ENCODE measurements around the gene ADM5.

The ADM5 gene
- 0 to 0.33 (median 0.08) reads per million in 17 experiments for total RNA-seq

DNA sequence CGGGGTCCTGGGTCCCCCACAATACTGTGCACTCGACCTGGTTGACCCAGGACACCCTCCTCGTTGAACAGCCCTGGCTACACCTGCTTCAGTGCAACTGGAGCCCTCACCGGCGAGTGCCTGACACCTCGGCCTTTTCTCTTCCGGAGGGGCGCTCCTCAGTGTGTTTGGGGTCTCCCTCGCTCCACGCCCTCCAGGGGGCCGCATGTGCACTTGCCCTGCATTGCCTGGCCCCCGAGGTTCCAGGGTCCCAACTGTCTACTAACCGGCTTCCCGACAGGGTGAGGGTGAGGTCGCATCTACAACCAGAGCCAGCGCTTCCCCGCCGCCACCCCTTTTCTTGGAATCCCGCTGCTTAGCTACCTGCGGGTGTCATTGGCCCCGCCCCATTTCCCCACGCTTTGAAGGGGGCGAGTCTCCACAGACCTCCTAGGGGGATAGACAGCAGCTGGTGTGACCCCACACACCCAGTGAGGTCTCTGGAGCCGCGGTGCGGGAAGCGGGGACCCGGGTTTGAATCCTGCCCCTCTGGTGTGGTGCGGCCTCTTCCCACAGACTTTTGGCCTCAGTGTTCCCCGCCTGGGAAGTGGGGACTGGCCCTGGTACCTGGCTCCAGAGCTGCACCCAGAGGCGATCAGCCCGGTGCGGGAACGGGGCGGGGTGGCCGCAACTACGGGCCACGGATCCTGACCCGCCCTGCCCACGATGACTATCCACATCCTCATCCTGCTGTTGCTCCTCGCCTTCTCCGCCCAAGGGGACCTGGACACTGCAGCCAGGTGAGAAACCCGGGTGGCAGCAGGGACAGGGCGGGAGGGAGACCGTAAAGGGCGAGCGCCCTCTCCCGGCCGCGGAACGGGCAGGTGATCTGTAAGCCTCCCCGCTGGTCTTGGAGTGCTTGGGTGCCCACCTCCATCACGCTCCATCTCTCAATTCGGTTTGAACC is at the start of gene ADM5:
TSS of gene ADM5 (plus strand) at position 462 of the 946 bp plus-strand sequence. CDS start at position 706, 244 bp downstream.
- DNase-seq: no peak

DNA sequence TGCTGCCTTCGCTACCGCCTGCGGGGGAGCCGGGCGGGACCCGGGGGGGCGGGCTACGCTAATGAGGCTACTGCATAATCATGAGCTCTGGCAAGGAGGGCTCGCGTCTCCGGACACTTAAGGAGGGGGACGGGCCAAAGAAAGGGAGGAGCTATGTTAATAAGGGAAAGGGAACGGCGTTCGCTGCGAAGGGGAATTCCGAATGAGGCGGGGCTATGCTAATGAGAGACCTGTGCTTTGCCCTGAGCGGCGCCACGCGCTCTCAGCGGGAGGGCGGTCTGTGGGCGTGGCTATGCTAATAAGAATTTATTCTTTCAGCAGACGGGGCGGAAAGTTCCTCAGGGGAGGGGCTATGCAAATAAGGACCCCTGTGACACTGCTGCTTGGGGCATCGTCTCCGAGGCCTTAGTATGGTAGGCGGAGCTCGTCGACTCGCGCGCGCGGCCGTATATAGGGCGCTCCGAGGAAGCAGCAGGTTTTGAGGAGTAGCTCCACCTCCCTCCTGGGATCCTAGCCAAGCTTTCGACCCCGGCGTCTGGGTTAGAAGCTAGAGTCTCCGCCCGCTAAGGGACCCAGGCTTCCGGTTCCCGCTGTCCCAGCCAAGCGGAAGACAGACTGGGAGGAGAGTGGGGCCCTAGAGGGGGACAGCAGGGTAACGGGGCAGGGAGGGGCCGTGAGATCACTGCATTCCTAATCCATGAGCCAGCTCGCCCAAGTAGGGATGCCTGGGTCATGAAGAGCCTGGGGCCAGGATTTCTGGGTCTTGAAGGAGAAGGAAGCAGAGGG is 49.1 kb upstream of the ADM5 start, which contains the start of gene RRAS:
TSS of gene RRAS (minus strand) at position 31 of the 786 bp plus-strand sequence. CDS start 45 bp downstream, outside the sequence.
- peak; percentile 100 for DNase-seq

DNA sequence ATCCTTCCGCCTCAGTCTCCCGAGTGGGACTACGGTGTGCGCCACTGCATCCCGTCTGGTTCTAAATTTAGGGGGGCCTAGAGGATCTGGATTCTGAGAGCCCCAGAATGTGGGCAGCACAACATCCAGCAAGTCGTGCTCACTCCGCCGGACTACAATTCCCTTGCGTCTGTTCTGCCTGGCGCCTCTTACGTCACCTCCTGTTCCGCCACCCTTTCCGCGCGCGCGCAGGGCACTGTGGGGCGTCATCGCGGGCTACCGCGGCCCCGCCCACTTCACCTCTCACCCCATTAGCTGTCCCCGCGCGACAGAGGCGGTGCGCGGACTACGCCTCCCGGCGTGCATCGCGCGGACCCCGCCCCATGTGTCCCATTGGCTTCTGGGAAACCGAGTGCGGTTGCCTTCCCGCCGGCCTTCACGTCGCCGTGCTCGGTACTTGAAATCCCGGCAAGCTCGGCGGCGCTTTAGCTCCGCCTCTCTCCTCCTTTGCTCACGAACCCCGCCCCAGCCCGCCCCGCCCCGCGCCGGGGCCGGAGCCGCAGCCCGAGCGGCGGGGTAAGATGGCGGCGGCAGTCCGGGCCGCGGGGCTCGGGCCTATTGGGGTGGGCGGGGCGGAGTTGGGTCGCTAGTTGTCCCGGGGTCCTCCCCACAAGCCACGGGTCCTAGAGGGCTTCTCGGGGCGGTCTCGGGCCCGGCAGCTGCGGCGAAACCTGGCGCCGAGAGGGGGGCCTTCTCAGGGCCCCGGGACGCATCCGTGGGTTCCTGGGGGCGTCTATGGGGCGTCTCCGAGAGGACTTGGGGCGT is 47.5 kb upstream of the ADM5 start, which contains the start of gene SCAF1:
TSS of gene SCAF1 (plus strand) at position 522 of the 804 bp plus-strand sequence. CDS start 2,818 bp downstream, outside the sequence.
- peak; percentile 100 for DNase-seq

- no peak for DNase-seq
These were observed 46.8 kb upstream of the ADM5 start for GRCh38 chr19:49642492-49643035.

GRCh38 chr19:49643466-49643865 is 45.9 kb upstream of the ADM5 start:
- DNase-seq: peak in 2 of 4 experiments; percentile 16 to 28

DNA sequence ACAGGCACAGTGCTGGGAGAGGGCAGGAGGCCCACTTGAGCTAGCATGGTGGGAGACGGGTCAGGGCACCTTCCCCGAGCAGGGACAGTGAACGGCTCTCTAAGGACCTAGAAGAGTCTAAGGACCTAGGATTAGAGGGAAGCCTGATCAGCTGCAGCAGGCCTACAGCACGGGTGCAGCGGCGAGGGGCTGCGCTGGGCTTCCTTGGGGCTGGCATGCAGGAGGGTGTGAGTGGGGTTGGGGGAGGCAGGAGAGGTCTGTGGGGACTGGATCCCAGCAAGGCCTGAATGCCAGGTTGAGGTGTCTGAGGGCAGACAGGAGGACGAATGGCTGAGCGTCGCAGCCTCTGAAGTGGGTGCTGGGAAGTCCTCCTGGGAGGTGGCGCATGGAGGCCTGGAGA is 43.8 kb upstream of the ADM5 start:
- no peak for DNase-seq

GRCh38 chr19:49645995-49646394 is 43.4 kb upstream of the ADM5 start:
- no peak for DNase-seq

GRCh38 chr19:49646586-49646985 is 42.8 kb upstream of the ADM5 start:
- no peak for DNase-seq

DNA sequence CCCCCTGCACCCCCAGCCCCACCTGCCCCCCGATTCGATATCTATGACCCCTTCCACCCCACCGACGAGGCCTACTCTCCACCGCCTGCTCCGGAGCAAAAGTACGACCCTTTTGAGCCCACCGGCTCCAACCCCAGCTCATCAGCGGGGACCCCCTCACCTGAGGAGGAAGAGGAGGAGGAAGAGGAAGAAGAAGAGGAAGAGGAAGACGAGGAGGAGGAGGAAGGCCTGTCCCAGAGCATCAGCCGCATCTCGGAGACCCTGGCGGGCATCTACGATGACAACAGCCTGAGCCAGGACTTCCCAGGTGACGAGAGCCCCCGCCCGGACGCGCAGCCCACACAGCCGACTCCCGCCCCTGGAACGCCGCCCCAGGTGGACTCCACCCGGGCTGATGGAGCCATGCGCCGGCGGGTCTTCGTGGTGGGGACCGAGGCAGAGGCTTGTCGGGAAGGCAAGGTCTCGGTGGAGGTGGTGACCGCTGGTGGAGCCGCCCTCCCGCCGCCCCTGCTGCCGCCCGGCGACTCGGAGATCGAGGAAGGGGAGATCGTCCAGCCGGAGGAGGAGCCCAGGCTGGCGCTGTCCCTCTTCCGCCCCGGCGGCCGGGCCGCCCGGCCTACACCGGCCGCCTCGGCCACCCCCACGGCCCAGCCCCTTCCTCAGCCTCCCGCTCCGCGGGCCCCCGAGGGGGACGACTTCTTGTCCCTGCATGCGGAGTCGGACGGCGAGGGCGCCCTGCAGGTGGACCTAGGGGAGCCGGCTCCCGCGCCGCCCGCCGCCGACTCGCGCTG is 38.2 kb upstream of the ADM5 start:
- DNase-seq: no peak

DNA sequence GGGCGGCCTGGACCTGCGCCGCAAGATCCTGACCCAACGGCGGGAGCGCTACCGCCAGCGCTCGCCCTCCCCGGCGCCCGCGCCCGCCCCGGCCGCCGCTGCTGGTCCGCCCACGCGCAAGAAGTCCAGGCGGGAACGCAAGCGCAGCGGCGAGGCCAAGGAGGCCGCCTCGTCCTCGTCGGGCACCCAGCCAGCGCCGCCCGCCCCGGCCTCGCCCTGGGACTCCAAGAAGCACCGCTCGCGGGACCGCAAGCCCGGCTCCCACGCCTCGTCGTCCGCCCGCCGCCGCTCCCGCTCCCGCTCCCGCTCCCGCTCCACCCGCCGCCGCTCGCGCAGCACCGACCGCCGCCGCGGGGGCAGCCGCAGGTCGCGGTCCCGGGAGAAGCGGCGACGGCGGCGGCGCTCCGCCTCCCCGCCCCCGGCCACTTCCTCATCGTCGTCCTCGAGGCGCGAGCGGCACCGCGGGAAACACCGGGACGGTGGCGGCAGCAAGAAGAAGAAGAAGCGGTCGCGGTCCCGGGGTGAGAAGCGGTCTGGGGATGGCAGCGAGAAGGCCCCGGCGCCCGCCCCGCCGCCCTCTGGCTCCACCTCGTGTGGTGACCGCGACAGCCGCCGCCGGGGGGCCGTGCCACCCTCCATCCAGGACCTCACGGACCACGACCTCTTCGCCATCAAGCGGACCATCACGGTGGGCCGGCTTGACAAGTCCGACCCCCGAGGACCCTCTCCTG is 37.4 kb upstream of the ADM5 start:
- DNase-seq: no peak

DNA sequence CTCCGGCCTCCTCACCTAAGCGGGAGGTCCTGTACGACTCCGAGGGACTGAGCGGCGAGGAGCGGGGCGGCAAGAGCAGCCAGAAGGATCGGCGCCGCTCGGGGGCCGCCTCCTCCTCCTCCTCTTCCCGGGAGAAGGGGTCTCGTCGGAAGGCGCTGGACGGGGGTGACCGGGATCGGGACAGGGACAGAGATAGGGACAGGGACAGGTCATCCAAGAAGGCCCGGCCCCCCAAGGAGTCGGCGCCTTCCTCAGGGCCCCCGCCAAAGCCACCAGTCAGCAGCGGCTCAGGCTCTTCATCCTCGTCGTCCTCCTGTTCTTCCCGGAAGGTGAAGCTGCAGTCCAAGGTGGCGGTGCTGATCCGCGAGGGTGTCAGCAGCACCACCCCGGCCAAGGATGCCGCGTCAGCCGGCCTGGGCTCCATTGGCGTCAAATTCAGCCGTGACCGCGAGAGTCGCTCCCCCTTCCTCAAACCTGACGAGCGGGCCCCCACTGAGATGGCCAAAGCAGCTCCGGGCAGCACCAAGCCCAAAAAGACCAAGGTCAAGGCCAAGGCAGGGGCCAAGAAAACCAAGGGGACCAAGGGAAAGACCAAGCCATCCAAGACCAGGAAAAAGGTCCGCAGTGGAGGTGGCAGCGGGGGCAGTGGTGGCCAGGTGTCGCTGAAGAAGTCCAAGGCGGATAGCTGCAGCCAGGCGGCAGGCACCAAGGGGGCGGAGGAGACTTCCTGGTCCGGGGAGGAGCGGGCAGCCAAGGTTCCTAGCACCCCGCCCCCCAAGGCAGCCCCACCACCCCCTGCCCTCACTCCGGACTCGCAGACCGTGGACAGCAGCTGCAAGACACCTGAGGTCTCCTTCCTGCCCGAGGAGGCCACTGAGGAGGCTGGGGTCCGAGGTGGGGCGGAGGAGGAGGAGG is 36.6 kb upstream of the ADM5 start:
- DNase-seq: no peak

DNA sequence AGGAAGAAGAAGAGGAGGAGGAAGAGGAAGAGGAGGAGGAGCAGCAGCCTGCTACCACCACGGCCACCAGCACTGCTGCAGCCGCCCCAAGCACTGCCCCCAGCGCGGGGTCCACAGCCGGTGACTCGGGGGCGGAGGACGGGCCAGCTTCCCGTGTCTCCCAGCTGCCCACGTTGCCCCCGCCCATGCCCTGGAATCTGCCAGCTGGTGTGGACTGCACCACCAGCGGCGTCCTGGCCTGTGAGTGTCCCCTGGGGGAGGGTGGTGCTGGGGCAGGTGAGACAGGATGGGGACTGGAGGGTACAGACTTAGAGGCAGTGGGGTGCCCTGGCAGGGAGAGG is 36.0 kb upstream of the ADM5 start:
- DNase-seq: no peak

DNA sequence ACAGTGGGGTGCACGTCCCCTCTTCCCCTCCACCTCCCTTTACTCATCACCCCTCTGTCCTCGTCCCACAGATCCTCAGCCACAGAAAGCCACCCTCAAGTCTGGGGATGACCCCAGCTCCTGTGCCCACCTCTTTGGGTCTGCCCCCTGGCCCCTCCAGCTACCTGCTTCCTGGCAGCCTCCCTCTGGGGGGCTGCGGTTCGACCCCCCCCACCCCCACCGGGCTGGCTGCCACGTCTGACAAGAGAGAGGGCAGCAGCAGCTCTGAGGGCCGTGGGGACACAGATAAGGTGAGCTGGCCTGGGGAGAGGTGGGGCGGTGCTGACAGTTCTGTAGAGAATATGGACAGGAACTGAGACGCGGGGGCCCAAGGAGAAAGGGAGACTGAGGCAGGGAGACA is 34.8 kb upstream of the ADM5 start:
- no peak for DNase-seq

DNA sequence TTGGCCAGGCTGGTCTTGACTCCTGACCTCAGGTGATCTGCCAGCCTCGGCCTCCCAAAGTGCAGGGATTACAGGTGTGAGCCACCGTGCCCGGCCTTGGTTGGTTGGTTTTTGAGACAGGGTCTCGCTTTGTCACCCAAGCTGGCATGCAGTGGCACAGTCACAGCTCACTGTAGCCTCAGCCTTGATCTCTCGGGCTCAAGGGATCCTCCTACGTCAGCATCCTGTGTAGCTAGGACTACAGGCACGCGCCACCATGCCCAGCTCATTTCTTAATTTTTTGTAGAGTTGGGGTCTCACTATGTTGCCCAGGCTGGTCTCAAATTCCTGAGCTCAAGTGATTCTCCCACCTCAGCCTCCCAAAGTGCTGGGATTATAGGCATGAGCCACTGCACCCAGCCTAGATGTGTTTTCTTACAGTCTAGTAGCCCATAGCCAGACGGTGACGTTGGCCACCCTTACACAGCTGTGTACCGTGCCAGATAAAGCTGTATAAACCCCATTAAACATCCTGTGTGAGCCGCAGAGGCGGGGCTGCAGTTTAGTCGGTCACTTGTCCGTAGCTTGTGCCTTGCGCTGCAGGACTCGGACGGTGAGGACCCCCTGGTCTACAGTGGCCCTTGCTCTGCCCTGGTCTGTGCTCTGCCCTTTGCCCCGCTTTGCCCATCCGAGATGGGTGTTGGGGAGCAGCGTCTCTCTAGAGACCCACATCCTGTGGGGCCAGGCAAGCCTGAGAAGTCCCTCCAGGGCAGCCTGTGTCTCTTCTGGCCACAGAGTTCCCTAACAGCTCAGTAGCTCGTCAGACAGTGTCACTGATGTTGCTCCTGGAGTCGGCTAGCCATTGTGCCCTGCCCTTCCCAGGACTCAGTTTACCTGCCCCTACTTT is 33.6 kb upstream of the ADM5 start:
- no peak for DNase-seq

DNA sequence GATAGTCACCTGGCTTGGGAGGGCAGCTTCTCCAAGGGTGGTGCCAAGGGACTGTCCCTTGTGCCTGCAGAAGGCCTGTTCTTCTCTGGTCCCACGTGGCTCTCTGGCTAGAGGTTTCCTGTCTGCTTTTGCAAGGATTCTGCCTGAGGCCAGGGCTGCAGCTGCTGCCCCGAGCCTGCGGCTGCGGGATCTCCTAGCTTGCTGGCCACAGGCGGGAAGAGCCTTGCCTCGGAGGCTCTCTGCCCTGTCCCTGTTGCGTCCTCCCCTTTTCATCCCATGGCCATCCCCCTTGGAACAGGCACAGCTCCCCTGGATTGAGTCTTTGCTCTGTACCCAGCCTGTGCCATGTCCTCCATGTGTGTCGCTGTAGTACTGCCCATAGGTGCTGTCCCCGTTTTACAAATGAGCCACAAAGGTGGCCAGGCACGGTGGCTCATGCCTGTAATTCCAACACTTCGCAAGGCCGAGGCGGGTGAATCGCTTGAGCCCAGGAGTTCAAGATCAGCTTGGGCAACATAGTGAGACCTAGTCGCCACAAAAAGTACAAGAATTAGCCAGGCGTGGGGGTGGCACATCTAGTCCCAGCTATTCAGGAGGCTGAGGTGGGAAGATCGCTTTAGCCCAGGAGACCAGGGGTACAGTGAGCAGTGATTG is 32.8 kb upstream of the ADM5 start:
- DNase-seq: no peak

DNA sequence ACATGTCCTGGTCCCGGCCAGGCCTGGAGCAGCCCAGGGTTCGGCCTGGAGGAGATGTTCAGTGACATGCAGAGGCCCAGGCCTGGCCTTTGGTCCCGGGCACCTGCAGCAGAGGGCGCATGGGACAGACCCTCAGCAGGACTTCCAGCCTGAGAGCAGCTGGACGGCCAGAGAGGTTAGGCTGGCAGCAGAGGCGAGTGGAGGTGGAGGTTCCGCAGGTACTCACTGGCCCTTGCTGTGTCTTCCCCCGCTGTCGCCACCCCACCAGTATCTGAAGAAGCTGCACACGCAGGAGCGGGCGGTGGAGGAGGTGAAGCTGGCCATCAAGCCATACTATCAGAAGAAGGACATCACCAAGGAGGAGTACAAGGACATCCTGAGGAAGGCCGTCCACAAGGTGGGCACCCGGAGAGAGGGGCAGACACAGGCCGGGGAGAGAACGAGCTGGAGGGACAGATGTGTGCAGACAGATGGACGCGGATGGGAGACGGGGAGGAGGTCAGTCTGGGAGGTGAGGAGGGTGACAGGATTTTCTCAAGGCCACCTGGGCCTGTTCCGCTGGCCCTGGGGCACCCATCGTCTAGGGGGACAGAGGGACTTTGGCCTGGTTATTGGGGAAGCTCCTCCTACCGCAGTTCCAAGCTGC is 31.8 kb upstream of the ADM5 start:
- DNase-seq: no peak

GRCh38 chr19:49658139-49658517 is 31.3 kb upstream of the ADM5 start:
- DNase-seq: no peak

Measured in suppressor macrophage (primary cell).